ENCODE data around the gene ADGRG1.

Gene ADGRG1

DNA sequence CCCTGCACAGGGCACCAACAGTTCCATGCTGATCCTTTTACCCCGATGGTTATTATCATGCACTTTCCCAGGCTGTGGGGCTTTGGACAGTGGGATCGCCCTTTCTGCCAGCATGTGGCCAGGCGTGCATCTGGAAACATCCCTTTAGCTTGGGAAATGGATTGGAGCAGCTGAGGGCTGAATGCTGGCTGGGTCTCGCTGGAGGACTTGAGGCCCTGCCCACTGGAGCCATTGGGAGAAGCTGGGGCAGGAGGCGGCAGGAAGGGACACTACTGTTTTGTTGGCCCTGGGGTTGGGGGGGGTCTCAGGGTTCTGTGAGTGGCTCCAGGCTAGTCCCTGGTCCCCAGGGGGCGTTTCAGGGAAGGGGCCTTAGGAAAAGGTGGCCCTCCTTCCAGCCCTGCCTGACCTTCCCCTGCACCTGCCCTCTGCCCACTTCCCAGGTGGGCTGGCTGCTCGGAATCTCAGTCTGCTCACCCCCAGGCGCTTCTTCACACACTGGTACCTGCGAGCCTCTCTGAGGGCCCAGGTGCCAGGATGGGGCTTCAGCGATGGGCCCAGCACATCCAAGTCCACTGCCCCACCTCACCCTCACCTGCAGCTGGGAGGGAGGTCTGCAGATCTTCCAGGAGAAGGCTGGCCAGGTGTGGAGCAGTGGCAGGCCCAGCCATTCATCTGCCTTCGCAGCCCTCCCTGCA lies 38.1 kb downstream of the ADGRG1 start:
- Histone ChIP-seq H3K36me3 (replicated peaks; ENCODE audit: insufficient read depth, low read length) (no peaks in the 10 kb centered on the region), H3K9me3 (replicated peaks; ENCODE audit: insufficient read depth, low read length) (no peaks in the 10 kb centered on the region), H3K27ac (ENCODE audit: low read length) (no peak overlapping the region), H4K20me1 (ENCODE audit: insufficient read depth, low read length) (no peaks in the 10 kb centered on the region), H3K4me1 (ENCODE audit: low read length) (no peaks in the 10 kb centered on the region), H3K79me2 (ENCODE audit: low read length) (no peaks in the 10 kb centered on the region), H3K27me3 (replicated peaks; ENCODE audit: insufficient read depth, low read length) (no peaks in the 10 kb centered on the region), H3K4me2 (ENCODE audit: low read depth, low read length) (no peak overlapping the region), H3K9ac (ENCODE audit: low read length) (no peak overlapping the region), H3K9me2 (replicated peaks; ENCODE audit: insufficient read depth, low read length) (no peaks in the 10 kb centered on the region), H2AFZ (ENCODE audit: low read length) (no peak overlapping the region), H3K4me3 (ENCODE audit: low read length) (no peak overlapping the region), H3F3A (ENCODE audit: insufficient read depth, low read length) (no peaks in the 10 kb centered on the region)
- TF ChIP-seq EZH2phosphoT487 (IDR thresholded peaks at IDR 0.05; ENCODE audit: low read length): no peak
- TF ChIP-seq EZH2 (optimal IDR thresholded peaks at IDR 0.05; ENCODE audit: low read depth, low read length): no peak
- TF ChIP-seq, protein P1, sequence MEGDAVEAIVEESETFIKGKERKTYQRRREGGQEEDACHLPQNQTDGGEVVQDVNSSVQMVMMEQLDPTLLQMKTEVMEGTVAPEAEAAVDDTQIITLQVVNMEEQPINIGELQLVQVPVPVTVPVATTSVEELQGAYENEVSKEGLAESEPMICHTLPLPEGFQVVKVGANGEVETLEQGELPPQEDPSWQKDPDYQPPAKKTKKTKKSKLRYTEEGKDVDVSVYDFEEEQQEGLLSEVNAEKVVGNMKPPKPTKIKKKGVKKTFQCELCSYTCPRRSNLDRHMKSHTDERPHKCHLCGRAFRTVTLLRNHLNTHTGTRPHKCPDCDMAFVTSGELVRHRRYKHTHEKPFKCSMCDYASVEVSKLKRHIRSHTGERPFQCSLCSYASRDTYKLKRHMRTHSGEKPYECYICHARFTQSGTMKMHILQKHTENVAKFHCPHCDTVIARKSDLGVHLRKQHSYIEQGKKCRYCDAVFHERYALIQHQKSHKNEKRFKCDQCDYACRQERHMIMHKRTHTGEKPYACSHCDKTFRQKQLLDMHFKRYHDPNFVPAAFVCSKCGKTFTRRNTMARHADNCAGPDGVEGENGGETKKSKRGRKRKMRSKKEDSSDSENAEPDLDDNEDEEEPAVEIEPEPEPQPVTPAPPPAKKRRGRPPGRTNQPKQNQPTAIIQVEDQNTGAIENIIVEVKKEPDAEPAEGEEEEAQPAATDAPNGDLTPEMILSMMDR (IDR thresholded peaks at IDR 0.05; ENCODE audit: low read length): no peak
- no peak for DNase-seq

GRCh38 chr16:57667048-57667525 lies 38.7 kb downstream of the ADGRG1 start:
- no peak overlapping the region for H3K4me2 ChIP-seq (ENCODE audit: low read depth, low read length)
- no peaks in the 10 kb centered on the region for H3K9me3 ChIP-seq (replicated peaks; ENCODE audit: insufficient read depth, low read length)
- no peak for TF ChIP-seq EZH2phosphoT487 (IDR thresholded peaks at IDR 0.05; ENCODE audit: low read length)
- TF ChIP-seq, protein P1 (IDR thresholded peaks at IDR 0.05; ENCODE audit: low read length): no peak
- no peak for TF ChIP-seq EZH2 (optimal IDR thresholded peaks at IDR 0.05; ENCODE audit: low read depth, low read length)
- no peak overlapping the region for H2AFZ ChIP-seq (ENCODE audit: low read length)
- H3K9ac ChIP-seq (ENCODE audit: low read length): no peak overlapping the region
- H3K27me3 ChIP-seq (replicated peaks; ENCODE audit: insufficient read depth, low read length): no peaks in the 10 kb centered on the region
- no peaks in the 10 kb centered on the region for H4K20me1 ChIP-seq (ENCODE audit: insufficient read depth, low read length)
- no peaks in the 10 kb centered on the region for H3K36me3 ChIP-seq (replicated peaks; ENCODE audit: insufficient read depth, low read length)
- no peak overlapping the region for H3K4me3 ChIP-seq (ENCODE audit: low read length)
- H3K9me2 ChIP-seq (replicated peaks; ENCODE audit: insufficient read depth, low read length): no peaks in the 10 kb centered on the region
- H3F3A ChIP-seq (ENCODE audit: insufficient read depth, low read length): no peaks in the 10 kb centered on the region
- no peak for DNase-seq
- no peaks in the 10 kb centered on the region for H3K79me2 ChIP-seq (ENCODE audit: low read length)
- no peak overlapping the region for H3K27ac ChIP-seq (ENCODE audit: low read length)
- no peaks in the 10 kb centered on the region for H3K4me1 ChIP-seq (ENCODE audit: low read length)

- Histone ChIP-seq H3K79me2 (ENCODE audit: low read length) (no peaks in the 10 kb centered on the region), H4K20me1 (ENCODE audit: insufficient read depth, low read length) (no peaks in the 10 kb centered on the region), H3K4me1 (ENCODE audit: low read length) (no peaks in the 10 kb centered on the region), H2AFZ (ENCODE audit: low read length) (no peak overlapping the region), H3K36me3 (replicated peaks; ENCODE audit: insufficient read depth, low read length) (no peaks in the 10 kb centered on the region), H3K9me2 (replicated peaks; ENCODE audit: insufficient read depth, low read length) (no peaks in the 10 kb centered on the region), H3K4me2 (ENCODE audit: low read depth, low read length) (no peak overlapping the region), H3K4me3 (ENCODE audit: low read length) (no peak overlapping the region), H3K27me3 (replicated peaks; ENCODE audit: insufficient read depth, low read length) (0 out of 2 replicates have a peak, but pooled peaks cover 3% of the 10 kb centered on the region), H3K9ac (ENCODE audit: low read length) (no peak overlapping the region), H3K27ac (ENCODE audit: low read length) (no peak overlapping the region), H3K9me3 (replicated peaks; ENCODE audit: insufficient read depth, low read length) (no peaks in the 10 kb centered on the region), H3F3A (ENCODE audit: insufficient read depth, low read length) (no peaks in the 10 kb centered on the region)
- DNase-seq: no peak
- TF ChIP-seq EZH2 (optimal IDR thresholded peaks at IDR 0.05; ENCODE audit: low read depth, low read length): no peak
- TF ChIP-seq, protein P1 (IDR thresholded peaks at IDR 0.05; ENCODE audit: low read length): peak; percentile 37
Measured at GRCh38 chr16:57667526-57668262, 39.3 kb downstream of the ADGRG1 start.
